ENCODE results near the gene TEX51.

TEX51 gene

DNA sequence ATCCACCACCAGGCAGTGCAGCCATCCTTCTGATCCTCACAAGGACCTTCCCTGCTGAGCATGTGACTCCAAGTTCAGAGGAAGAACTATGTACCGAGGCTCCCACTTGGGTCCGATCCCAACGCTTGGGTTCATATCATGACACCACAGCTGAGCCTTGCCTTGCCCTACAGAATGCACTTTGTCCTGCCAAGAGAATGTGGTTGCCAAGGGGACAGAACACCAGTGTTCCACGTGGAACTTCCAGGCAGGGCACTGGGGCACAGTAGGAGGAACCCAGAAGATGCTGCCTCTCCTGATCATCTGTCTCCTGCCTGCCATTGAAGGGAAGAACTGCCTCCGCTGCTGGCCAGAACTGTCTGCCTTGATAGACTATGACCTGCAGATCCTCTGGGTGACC, at the start of gene TEX51:
TSS of gene TEX51 (plus strand) at position 255 of the 400 bp plus-strand sequence. CDS start at position 284, 29 bp downstream.
- DNase-seq (ENCODE audit: low read depth, low spot score), result no peak

DNA sequence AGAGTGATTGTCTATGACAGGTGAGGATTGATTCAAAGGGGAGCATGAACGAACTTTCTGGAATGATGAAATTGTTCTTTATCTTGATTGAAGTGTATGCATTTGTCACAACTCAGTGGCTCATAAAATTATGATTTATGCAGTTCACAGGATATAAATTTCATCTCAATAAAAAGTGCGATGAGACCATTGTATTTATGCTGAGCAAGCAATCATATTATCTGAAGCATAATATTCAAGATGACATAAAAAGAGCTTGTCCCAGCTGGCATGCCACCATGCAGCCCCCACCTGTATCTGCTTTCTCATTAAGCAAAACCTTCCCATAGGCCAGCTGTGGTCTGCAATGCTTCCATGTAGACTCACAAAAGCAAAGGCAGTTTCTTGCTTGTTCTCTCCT, 49.6 kb upstream of the TEX51 start:
- DNase-seq (ENCODE audit: low read depth, low spot score), result no peak

DNA sequence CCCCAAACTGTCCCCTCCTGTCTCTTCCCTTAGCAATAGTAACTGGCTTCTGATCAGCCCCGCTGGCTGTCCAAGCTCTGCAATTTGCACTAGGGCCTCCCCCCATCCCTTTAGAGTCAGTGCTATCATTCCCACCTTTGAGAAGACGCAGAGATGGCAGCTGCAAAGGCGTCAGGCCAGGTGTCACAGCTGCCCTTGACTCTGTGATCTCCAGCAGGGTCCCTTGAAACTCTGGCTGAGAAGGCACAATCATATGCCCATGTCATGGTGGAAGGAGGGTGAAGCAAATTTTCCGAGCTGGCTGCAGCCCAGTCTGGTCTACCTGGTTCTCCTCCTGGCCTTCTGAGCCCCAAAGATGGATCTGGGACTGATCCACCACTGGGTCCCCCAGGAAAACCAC, 49.2 kb upstream of the TEX51 start:
- no peak for DNase-seq (ENCODE audit: low read depth, low spot score)

DNA sequence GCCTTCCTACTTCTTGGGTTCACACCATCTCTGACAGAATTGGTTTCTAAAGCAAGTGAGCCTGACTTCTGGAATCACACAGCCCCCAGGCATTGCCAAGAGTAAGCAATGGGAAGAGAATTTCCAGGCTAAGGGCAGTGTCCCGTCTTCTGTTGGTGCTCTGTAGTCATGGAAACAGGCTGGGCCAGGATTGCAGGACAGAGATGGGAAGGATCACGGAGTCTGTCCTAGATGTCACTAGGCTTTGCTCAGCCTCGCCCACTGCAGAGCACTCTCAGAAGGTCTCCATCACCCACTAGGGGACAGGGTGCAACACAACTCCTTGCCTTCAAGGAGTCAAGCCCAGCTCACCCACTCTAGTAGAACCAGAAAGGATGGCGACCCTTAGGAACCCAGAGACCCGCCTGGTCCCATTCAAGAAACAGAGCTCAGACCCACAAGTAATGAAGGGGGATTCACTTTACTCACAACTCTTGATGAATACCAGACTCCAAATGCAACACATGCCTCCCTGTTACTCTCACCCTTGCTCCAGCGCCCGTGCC, 48.6 kb upstream of the TEX51 start:
- DNase-seq (ENCODE audit: low read depth, low spot score), result no peak

DNA sequence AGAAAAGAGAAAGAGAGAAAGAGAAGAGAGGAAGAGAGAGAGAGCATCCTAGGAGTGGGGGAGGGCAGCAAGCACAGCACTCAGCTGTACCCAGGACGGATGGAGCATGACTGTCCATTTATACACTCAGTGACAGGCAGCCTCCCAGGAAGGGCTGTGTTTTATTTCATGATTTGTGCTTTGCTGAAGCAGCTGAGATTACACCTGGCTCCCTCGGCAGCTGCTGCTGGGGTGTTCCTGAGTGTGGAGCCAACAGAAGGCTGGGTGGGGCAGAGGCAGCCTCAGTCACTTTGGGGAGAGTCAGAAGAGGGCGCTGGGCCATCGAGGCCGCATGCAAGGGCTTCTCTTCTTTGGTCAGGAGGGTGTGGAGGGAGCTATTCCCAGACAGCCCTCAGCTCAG, 47.8 kb upstream of the TEX51 start:
- no peak for DNase-seq (ENCODE audit: low read depth, low spot score)

DNA sequence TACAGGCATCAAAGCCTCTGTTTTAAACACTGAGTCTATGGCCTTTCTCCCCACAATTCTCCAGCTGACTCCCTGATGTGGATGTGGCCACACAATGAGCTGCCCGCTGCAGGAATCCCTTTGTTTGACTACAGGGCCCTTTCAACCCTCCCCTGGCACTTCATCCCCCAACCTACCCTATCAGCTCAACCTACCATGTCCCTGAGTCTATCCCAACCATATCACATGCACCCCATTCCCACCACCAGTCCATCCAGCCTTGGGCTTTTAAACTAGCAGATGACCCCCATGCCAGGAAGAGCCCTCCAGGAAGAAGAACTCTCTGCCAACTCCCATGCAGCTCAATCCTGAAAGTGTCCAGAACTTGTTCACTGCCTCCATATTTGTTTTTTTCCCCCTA, 46.9 kb upstream of the TEX51 start:
- DNase-seq (ENCODE audit: low read depth, low spot score), result no peak

DNA sequence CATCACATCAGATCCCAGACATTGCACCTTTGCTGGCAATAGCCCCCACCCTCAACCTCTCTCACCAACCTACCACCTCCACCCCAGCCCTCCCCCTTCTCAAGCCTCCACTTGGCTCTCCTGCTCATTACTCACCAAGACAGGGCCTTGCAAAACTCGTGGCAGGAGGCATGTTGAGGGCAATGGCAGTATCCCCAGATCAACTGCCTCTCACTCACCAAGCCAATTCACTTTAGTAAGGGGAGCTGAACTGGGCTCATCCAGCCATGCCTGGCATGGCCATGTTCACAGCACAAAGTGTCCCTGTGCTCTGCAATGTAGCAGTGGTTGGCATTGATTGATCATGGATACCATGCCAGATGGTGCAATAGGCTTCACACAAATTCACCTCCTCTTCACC, 46.3 kb upstream of the TEX51 start:
- no peak for DNase-seq (ENCODE audit: low read depth, low spot score)

DNA sequence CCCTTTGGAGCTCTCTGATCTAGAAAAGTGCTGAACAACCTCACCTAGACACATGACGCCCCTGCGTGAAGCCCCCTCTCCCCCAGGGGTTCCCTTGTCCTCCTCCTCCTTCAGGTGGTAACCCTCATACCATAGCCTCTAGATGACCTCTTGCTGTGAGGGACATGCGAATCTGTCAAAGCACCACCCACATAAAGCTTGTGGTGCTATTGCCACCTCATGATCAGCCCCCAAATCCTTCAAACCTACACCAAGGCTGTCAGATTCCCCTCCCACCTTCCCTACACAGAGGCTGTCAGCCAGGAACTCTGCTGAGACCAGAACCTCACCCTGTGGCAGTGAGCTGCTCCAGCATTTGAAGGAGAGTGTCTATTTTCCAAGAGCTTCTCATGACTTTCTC, 43.1 kb upstream of the TEX51 start:
- DNase-seq (ENCODE audit: low read depth, low spot score), result no peak

DNA sequence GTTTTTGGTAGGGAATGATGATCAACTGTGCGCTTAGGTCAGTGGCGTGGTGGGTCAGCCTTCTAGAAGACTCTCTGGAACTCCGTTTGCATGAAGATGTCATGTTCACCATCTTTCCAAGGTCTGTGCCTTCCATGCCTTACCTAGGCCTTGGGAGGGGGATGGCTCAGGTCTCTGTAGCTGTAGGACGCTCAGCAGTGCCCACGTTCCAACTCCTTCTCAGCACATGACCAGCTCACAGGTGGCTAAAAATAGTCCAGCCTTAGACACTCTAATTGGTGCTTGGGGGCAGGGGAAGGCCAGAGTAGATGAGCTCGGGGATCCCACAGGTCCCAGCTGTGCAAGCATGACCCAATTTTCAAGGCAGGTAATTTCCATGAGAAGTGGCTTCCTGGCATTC, 42.3 kb upstream of the TEX51 start:
- DNase-seq (ENCODE audit: low read depth, low spot score), result no peak

DNA sequence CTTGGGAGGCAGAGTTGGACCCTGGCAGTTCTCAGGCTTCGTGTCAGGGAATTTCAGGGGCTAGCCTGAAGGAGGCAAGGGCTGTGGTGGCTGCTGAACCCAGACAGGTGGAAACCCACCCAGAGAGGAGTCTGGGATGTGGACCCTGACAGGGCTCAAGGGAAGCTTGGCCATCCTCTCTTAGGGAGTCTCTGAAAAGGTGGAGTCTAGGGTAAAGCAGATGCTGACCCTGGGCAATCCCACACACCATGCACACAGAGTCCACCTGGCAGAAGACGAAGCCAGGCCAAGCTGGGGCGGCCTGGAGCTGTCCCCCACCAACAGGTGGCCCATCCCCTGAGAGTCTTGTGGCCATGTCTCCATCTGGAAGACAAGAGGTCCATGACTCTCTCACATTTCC, 41.2 kb upstream of the TEX51 start:
- DNase-seq (ENCODE audit: low read depth, low spot score), result no peak

DNA sequence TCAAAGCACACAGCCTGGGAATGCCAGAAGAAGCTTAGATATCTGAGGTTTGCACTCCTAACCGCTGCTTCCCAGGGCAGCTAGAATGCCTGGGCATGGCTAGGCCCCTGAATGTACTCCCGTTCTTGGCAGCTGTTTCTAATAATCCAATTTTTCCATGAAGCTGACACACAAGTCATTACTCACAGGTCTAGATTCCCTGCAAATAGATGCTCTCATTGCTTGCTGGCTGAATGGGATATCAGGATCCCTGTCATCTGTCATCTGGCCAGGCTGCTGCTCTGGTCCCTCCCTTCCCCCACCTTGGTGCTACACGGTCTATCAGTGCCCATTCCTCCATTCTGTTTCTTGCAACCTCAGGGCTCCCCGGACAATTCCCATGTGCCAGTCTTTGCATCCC, 40.7 kb upstream of the TEX51 start:
- DNase-seq (ENCODE audit: low read depth, low spot score), result no peak

DNA sequence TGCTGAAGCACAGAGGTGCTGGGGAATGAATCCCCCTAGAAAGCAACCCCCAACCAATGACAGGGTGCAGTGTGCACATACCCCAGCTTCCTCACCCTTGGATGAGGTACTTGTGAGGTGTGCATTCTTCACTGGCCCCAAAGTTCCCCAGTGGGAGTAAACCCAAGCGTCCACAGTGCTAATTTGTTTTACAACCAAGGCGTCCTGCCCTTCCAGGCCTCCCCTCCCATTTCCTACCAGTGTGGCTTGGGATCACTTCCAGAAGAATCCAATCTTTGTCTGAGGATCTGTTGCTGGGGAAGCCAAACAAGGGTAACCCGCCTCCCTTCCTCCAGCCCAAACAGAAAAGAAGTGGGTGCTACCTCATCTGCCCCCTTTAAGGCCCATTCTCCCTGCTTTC, 40.3 kb upstream of the TEX51 start:
- DNase-seq (ENCODE audit: low read depth, low spot score), result no peak

DNA sequence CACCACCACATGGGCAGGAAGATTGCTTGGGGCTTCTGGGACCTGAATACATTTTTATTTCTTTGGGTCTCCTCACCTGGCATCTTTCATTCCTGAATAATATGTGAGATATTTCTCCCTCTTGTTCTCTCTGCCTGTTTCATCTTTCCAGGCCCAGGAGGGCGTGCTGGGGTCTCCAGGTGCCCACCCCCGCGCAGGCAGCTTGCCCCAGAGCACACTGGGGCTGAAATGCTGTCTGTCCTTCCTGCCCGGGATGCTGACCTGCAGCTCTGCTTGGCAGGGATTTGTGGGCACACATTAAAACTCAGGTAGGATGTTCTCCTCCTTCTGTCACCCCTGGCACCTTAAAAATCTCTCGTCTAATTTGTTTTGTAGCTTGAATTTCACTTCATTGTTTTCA, 39.7 kb upstream of the TEX51 start:
- DNase-seq (ENCODE audit: low read depth, low spot score), result no peak

DNA sequence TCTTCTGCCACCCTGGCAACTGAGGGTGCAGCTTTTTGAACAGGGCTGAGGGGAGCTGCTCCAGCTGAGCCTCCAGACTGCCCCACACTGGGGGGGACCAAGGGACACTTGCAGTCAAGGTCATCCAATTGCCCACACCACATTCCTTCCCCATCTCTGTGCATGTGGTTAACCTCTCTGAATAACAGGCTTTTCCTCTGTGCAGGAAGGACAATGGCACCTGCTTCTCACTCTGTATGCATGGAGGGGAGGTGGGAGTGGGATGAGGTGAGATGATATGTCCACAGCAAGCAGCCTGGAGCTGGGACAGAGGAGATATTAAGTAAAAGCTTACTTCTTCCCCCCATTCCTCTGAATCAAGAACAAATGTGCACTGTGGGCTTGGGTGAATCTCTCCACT, 39.1 kb upstream of the TEX51 start:
- DNase-seq (ENCODE audit: low read depth, low spot score), result no peak

DNA sequence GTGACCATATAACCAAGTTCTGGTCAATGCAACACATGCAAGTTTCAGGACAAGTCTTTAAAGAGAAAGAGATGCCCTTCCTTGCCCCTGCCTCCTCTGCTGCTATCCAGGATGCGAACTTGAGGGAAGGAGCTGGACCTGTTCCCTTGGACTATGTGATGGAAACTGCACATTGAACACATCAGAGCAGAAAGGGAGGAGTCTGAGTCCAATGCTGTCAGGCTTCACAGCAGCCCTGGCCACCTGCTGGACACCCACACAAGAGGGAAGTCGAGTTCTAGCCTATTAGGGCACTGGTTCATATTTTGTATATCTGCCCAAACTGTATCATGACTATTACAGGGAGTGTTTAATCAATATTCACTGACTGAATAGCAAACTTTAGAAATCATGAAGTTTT, 38.3 kb upstream of the TEX51 start:
- no peak for DNase-seq (ENCODE audit: low read depth, low spot score)

DNA sequence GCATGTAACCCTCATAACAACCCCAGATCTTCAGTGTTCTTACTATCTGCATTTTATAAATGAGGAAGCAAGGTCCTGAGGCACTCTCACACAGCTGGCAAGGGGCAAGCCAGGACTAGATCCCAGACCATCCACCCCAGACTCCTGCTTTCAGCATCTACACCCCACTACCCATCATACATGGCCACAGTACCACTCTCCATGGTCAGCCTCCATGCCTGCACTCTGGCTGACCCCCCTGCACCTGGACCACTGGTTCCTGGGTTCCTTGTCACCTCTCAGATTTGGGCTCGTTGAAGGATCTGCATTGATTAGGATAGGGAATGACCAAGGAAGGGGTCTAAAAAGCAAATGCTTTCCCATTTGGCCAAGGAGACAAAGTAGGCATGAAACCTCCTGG, 36.0 kb upstream of the TEX51 start:
- DNase-seq (ENCODE audit: low read depth, low spot score), result no peak

DNA sequence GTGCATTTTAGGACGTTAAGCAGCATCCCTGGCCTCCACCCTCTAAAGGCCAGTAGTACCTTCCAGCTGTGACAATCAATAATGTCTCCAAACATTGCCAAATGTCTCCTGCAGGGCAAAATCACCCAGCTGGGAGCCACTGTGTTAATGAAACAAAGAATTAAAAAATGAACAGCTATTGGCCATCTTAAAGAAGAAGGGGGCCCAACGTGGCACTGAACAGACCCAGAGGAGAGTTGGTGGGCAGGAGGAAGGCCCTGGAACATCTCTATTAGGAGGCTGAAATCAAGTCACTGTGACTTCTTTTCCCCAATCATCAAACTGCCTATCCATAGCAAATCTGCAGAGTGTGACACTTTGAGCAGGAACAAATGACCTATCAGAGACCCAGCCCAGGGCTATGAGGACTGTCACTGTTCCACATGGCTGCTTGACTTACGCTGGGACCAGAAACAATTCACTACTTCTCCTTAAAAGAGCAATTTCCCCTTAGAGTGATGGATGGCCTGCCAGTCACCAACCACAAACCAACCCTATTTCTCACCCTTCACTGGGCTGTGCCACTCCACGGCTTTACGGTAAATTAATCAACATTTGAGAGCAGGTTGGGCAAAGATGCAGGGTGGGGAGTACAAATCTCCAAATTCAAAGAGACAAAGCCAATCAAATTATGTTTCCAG, 35.2 kb upstream of the TEX51 start:
- no peak for DNase-seq (ENCODE audit: low read depth, low spot score)

DNA sequence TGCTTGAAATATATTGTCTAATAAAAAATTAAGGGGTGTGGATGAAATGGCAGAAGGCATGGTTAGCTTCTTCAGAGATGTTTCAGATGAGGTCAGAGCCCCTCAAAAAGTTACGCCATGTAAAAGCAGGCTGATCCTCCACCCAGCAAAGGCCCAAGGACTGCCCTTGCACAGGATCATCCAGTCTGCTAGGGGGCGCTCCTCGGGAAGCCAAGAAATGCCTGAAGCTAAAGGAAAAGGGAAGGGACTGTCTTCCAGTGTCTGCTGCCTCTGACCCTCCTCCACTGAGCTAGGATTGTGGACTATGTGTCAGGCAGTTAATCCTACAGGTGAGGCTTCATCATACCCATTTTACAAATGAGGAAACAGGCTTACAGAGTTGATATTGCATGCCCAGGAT, 33.8 kb upstream of the TEX51 start:
- no peak for DNase-seq (ENCODE audit: low read depth, low spot score)

DNA sequence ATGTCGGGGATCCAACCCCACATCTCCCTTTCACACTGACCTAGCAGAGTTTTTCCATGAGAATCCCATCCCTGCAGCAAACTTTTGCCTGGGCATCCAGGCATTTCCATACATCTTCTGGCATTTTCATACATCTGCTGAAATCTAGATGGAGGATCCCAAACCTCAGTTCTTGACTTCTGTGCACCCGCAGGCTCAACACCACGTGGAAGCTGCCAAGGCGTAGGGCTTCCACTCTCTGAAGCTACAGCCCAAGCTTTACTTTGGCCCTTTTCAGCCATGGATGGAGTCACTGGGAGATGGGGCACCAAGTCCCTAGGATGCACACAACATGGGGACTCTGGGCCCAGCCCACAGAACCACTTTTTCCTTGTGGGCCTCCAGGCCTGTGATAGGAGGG, 32.2 kb upstream of the TEX51 start:
- no peak for DNase-seq (ENCODE audit: low read depth, low spot score)

DNA sequence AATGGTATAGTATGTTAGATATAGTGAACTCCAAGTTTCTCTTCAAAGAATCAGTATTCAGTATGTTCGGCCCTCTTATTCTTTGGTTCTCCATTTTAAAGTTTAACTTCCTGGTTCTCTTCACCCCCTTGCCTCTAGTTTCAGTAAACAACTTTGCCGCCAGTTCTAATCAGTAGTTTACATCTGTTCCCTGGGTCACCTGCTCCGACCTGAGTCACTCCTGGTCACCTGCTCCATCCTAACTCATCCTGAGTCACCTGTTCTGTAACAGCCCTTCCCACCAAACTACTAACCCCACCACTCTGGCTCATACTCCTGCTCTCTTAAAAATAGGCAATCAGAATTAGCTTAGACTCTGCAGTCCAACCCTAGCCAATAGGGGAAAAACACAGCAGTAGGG, 23.7 kb upstream of the TEX51 start:
- no peak for DNase-seq (ENCODE audit: low read depth, low spot score)

DNA sequence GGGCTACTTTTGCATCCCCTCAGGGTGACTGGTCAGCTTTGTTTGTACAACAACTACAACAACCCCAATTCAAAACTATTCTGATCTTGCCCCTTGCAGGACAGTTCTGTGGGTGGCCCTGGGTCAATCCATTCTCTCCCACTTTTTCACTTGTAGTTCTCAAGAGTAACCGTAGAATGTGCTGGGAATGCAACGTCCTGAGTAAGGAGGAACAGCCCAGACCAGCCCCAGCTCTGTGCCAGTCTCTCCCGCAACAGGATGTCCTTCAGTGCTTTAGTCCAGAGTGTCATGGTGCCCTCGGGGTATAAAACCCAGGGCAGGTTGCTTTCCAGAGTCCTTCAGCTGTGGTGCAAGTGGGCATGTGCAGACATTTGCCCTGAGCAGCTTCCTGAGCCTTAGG, 22.1 kb upstream of the TEX51 start:
- no peak for DNase-seq (ENCODE audit: low read depth, low spot score)

DNA sequence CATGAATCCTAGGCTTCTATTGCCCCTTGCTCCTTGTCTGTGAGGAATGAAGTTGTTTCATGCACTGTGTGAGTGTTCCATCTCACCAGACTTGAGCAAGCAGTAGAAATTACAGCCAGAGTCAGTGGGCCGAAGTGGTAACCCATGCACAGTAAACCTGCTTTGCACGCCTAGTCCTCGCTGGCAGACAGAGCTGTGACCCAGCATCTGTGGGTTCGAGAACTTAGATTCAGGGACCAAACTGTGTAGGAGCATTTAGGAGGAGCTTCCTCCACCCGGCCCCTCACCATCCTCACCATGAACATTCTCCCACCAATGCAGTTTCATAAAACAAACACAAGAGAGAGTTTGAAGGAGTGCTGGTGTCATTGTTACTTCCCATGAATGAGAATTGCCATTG, 21.6 kb upstream of the TEX51 start:
- DNase-seq (ENCODE audit: low read depth, low spot score), result no peak

DNA sequence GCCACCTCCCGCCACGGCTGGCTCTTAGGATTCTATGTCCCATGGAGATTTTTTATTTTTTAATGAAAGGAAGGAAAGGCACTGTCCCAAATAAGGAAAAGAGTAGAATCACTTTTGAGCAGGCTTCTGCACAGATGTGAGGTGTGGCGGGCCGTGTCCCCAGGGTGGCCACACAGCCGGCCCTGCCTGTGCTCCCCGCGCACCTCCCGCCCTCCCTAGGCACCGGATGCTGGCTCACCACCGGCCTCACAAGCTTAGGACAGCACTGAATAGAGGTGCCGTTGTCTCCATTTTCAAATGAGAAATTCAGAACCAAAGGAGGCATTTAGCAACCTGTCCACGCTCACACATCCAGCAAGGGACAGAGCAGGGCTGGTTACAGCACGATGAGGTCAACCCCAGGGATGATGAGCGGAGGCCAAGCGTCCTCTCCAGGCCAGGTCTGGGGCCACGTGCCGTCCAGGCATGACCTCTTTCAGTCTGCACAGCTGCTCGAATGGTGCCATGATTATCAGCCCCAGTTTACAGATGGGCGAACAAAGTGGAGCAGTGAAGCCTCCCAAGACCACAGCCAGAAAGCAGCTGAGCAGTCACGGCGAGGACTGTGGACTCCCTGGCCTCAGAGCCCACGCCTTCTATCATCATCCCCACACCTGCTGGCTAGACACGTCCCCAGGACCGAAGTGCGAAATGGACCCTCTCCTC, 20.7 kb upstream of the TEX51 start:
- no peak for DNase-seq (ENCODE audit: low read depth, low spot score)
